Caki2 (cell line): Measurements from ENCODE around the gene LONRF3. TPM values are rescaled to one million over a fixed set of nuclear protein-coding genes. Genes with fewer than 3 reads are reported as not detected.
"Not testable (repeated sequence)": the region's sequence is repeated elsewhere in the genome, so short reads cannot be mapped to it uniquely, and the experiment has no call there.

Source experiments
- DNase-seq: peaks from one replicate; pipeline ENCODE4 v3.0.0-alpha.2; 2015; ENCODE audit warnings: low read depth
- in situ Hi-C: cut with HindIII; loops from 2 replicates; pipeline ENCODE4 v1.10.0; 2016; ENCODE audit warnings: low sequenced_read_pairs, low pct_unique_long_range_greater_than_20kb, mixed read lengths
- total RNA-seq: library from RNA; depleted of rRNA; stranded (reverse); fragments of >200 nt; shearing (Covaris generic); gene quantifications from 2 replicates; pipeline ENCODE4 v1.2.3, GENCODE V29; 2014; ENCODE audit warnings: low replicate concordance

Gene LONRF3
- total RNA-seq, 1 experiment from 2014 or later: 13.8 TPM

DNA sequence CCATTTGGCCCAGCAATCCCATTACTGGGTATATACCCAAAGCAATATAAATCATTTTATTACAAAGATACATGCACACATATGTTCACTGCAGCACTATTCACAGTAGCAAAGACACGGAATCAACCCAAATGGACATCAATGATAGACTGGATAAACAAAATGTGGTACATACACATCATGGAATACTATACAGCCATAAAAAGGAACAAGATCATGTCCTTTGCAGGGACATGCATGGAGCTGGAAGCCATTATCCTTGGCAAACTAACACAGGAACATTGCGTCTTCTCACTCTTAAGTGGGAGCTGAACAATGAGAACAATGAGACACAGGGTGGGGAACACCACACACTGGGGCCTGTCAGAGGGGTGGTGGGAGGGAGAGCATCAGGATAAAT is 51.9 kb downstream of the LONRF3 start:
- in situ Hi-C loops, DNase-seq: not testable (repeated sequence)

DNA sequence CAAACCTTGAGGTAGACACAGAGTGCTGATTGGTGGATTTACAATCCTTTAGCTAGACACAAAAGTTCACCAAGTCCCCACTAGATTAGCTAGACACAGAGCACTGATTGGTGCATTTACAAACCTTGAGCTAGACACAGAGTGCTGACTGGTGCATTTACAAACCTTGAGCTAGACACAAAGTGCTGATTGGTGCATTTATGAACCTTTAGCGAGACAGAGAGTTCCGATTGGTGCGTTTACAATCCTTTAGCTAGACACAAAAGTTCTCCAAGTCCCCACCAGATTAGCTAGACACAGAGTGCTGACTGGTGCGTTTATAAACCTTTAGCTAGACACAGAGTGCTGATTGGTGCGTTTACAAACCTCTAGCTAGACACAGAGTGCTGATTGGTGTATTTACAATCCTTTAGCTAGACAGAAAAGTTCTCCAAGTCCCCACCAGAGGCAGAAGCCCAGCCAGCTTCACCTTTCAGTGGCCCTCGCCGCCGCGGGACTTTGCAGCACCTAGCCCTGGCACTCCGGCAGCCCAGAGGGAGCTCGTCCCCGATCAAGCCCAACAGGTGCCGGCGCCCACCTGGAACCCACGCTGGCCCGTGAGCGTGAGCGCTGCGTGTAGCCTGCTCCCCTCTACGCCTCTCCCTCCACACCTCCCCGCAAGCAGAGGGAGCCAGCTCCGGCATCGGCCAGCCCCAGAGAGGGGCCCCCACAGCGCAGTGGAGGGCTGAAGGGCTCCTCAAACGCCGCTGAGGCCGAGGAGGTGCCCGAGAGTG is 53.7 kb downstream of the LONRF3 start:
- in situ Hi-C loops, DNase-seq: not testable (repeated sequence)

DNA sequence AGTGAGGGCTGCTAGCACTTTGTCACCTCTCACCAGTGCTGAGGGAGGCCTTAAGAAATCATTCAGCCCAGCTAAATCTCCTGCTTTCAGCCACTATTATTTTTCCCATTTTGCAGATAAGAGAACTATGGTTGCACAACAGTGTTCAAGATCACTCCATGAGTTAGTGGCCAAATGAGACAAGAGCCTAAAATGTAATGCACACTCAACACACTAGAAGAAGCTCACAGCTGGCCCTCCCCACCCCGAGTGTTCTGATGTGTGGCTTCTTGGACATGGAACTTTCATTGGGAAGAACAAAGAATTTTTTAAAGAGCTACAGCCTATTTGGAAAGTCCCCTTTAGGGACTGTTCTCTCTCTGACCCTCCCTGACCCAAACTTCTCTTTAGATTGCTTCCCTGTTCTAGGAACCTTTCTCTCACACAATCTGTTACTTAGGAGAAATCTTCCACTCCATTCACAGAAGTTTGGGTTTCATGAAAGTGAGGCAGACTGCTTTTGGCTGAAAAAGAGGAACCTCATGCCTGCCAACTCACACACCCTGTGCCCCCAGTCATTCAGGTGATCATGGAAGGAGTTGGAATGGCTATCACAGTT is 54.4 kb downstream of the LONRF3 start:
- no peak for DNase-seq
- in situ Hi-C loops: no loop called here

DNA sequence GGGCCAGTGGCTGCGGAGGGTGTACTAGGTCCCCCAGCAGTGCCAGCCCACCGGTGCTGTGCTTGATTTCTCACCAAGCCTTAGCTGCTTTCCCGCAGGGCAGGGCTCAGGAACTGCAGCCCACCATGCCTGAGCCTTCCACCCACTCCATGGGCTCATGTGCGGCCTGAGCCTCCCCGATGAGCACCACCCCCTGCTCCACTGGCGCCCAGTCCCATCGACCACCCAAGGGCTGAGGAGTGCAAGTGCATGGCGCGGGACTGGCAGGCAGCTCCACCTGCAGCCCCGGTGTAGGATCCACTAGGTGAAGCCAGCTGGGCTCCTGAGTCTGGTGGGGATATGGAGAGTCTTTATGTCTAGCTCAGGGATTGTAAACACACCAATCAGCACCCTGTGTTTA is 55.2 kb downstream of the LONRF3 start:
- DNase-seq, in situ Hi-C loops: not testable (repeated sequence)

DNA sequence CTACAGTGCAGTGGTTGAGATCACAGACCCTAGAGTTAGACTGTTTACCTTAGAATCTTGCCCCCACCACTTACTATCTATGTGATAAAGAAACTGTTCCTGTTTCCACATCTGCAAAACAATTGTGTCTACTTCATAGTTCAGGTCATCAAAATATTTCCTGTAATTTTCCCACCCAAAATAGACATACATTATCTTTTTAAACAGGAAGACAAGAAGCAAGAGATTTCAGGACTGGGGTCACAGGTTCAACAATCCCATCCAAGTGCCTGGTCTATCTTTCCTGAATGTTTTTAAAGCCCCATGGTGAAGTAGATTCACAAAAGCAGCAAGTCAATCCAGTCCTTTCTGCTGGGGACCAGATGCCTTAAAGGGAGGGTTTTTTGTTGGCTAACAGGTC is 56.6 kb downstream of the LONRF3 start:
- DNase-seq: no peak
- in situ Hi-C loops: no loop called here

DNA sequence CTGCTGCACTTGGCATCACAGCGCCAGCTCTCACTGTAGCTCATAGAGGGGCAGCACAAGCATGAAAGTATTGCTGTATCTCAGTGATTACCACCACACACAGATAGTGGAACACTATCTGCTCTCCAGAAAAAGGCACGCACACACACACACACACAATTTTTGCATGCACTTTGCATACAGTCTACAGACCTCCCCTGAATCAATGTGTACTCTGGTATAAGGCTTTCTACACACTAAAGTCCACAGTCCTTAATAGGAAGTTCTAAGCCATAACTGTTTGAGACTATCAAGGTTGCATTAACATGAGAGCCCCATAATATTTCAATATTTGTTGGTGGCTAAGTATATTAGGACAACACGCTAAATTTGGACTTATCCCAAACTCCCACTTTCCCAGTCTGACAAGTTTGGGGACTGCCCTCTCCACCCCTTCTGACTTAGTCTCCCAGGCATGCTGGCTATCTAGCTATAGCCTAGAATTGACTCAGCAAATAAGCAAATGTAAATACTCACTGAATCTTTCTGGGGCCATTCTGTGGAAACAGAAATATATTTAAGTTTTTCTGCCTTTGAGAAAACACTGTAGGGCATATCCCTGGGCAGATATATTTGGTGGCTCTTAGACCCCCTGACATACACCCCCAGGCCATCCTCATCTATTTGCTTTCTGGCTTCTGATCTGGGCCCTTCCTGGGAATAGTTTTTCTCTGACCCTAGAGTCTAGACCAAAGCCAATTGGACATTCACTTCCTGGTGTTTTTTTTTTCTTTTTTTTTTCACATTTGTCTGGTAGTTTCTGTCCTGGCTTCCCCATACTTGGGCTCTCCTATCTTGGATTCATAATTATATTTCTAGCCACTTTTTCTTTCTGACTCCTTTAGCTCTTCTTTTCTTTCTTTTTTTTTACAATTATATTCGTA is 62.0 kb downstream of the LONRF3 start:
- in situ Hi-C loops: no loop called here
- no peak for DNase-seq

DNA sequence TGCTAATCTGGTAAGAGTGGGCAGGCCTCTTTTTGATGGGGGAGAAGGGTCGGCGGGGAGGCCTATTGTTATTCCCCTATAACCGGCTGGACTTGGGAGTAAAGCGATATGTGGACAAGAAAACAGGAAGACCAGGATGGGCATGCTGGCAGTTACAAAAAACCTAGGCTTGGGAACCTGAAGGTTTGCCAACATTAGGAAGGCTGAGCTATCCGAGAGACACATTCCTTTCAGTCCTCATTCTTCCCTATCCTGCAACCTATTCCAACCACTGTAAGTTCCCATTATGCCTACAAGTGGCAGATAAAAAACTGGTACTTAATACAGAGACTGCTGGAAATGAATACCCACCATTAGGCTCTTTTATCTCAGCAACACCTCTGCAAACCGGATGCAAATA is 66.0 kb downstream of the LONRF3 start:
- no peak for DNase-seq
- in situ Hi-C loops: no loop called here

DNA sequence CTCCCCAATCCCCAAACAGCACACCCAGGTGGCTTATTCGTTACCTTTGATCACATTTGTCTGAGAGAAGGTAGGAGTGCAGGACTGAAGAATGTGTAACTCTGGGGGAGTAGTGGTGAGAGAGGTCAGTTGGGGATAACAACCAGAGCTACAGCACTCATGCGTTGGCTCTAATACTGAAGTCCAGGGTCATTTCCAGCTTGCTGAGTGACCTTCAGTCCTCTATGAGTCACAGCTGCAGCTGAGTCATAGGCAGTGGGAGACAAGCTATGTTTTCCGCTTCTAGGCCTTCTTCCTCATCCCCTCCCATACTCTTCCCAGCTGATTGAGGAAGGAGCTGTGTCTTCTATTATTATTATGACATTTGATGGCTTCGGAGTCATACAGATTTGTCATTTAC is 66.8 kb downstream of the LONRF3 start:
- DNase-seq: peak; percentile 48
- in situ Hi-C loops: no loop called here

DNA sequence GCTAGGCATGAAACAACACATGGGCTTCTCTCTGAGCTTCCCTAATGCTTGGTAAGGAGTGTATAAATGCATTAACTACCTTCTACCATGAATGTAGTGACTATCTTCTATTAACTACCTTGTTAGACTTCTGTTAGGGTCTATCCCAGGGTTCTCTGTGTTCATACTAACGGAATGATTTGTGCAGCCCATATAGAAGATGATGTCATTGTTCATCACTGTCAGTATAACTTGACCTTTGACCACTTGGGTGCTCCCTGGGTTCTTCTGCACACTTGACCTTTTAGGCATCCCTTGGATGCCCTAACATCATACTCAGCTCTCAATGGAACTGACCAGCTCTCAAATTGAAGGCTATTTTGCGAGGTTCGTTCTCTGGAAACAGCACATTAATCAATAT is 67.6 kb downstream of the LONRF3 start:
- no peak for DNase-seq
- in situ Hi-C loops: no loop called here

DNA sequence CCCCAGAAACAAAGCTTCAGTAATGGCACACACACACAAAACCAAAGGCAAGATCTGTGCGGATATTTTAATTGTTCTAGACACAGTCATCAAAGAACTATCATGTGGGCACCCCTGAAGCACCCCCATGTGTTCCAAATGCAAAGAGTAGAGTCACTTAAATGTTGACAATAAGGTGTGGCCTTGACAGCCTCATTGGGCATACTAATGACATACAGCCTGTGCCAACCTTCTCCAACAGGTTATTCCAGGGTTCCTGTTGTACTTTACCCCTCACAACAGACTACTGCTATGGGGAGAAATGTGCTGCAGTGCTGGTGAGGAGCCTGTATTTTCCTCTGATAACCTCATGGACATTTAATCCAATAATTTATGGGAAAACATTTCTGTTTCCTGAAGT is 68.6 kb downstream of the LONRF3 start:
- in situ Hi-C loops: no loop called here
- no peak for DNase-seq

DNA sequence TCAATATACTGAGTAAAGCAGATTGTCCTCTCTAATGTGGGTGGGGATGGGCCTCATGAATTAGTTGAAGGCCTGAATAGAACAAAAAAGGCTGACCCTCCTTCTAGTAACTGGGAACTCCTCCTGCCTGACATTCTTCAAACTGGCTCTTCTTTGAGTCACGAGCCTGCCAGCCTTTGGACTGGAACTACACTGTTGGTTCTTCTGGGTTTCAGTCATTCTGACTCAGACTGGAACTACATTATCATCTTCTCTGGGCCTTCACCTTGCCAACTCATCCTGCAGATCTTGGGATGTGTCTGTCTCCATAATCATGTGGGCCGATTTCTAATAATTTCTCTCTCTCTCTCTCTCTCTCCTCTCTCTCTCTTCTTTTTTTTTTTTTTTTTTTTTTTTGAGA is 71.5 kb downstream of the LONRF3 start:
- no peak for DNase-seq
- in situ Hi-C loops: no loop called here

DNA sequence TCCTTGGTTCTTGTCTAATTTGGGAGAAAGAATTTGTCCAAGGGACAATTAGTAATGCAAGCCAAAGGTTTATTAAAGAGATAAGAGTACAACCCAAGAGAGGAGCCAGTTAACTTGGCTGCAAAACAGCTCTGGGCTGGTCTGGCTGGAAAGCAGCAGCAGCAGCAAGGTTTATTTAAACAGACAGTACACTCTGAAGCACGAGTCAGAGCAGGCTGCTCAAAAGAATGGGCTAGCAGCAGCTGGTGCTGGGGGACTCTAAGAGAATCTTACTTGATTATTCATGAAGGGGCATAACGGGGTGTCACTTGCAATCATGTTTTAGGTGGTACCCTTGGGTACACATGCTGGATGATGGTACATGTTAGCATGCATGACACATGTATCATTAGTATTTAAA is 81.3 kb downstream of the LONRF3 start:
- no peak for DNase-seq
- in situ Hi-C loops: no loop called here

DNA sequence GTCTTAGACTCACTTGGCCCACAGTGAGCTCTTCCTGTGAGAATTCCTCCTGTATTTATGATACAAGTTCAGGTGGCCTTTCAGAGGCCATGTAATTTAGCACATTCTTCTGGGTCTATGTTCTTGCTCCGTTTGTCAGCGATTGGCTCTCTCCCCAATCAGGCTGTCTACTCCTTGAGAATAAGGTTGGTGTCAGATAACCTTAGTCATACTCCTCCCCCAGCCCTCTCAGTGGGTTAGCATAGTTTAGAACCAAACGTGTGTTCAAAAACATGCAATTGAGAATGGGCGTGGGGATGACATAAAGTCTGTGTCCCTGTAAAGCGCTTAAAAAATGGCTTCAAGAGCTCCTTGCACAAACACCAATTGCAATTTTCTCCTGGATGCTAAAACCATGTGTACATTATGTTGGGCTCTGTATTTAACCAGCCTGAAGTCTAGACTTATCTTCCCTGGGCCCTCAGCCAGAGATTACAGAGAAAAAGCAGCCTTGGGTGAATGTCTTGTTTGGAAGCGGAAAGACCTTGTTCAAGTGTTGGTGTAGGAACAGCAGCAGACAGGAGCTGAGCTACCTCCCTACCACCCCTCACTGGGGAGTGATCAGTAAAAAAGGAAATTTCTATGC is 88.4 kb downstream of the LONRF3 start:
- DNase-seq: no peak
- in situ Hi-C loops: no loop called here

DNA sequence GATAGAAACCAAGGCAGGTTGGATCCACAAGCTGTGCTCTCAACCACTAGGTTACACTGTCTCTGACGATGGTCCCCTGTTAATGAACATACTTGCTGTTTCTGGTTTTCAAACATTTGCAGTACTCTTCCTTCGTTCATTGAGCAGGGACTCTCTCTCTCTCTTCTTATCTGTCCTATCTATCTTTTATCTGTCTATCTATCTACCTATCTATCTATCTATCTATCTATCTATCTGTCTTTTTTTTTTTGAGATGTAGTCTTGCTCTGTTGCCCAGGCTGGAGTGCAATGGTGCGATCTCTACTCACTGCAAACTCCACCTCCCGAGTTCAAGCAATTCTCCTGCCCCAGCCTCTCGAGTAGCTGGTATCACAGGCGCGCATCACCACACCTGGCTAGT is 89.0 kb downstream of the LONRF3 start:
- in situ Hi-C loops: no loop called here
- no peak for DNase-seq

DNA sequence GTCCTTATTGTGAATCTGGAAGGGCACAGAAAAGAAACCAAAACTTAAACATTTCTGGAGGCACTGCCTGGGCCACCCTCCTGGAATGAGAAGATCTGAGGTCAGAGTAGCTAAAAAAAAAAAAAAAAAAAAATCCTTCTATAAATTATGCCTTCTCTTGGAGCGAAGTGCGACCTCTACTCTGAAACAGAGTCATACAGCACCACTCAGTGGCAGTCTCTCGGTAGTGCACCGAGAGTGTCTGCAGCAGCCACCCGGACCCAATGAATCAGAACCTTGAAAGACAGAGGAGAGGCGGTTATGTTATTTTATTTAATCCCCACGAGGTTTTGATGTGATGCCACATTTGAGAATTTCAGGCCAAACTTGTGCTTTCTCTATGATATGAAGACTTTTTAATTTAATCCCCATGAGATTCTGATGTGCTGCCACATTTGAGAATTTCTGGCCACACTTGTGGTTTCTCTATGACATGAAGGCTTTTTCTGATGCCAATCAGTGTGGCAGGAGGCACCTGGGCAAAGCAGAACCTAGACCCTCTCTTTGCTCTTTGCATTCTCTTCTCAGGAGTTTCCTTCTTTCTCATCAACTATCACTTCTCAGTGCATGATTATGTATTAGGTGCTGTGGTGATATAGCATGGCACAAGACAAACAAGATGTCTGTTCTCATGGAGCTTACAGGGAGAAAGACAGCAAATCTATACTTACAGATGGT is 92.8 kb downstream of the LONRF3 start:
- DNase-seq: peak; percentile 59
- in situ Hi-C loops: no loop called here
